T-helper 2 cell treated with Interferon-gamma antibody and Interleukin-4, amounts not matched to agents 5 μg/mL and 100 μg/mL, for 36 hours (primary cell): ENCODE results near the gene MYOC.
"Not testable (repeated sequence)": the region's sequence is repeated elsewhere in the genome, so short reads cannot be mapped to it uniquely, and the experiment has no call there.

Experiments
- DNase-seq: peaks from one replicate; pipeline ENCODE4 v3.0.0; 2021; ENCODE audit warnings: low spot score
- H3K27ac Mint-ChIP-seq: one replicate; pipeline ENCODE4 v1.8.0; 2021; ENCODE audit warnings: mild to moderate bottlenecking, mixed read lengths
- H3K27me3 Mint-ChIP-seq: one replicate; pipeline ENCODE4 v1.8.0; 2021; ENCODE audit warnings: low read depth, mixed read lengths
- H3K36me3 Mint-ChIP-seq: one replicate; pipeline ENCODE4 v1.8.0; 2021; ENCODE audit warnings: low read depth, mixed read lengths
- H3K4me1 Mint-ChIP-seq: one replicate; pipeline ENCODE4 v1.8.0; 2021; ENCODE audit warnings: low read depth, mixed read lengths
- H3K4me3 Mint-ChIP-seq: one replicate; pipeline ENCODE4 v1.8.0; 2022; ENCODE audit warnings: mild to moderate bottlenecking, moderate library complexity, mixed read lengths
- H3K9me3 Mint-ChIP-seq: one replicate; pipeline ENCODE4 v1.8.0; 2021; ENCODE audit warnings: mixed read lengths

The MYOC gene

DNA sequence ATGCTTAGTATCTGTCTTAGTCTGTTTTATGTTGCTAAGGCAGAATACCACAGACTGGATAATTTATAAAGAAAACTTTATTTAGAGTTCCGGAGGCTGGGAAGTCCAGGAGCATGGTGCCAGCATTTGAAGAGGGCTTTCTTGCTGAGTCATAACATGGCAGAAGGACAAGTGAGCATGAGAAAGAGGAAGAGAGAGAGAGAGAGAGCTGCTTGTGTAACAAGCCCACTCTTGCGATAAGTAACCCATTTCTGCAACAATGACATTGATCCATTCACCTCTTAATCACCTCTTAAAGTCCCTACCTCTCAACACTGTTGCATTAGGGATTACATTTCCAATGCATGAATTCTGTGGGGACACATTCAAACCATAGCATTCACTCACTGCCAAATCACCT, 42.1 kb downstream of the MYOC start:
- Mint-ChIP-seq H3K9me3 (no peaks in the 10 kb centered on the region), H3K36me3 (no peaks in the 10 kb centered on the region), H3K4me3 (no peak overlapping the region), H3K4me1 (no peaks in the 10 kb centered on the region), H3K27ac (no peak overlapping the region), H3K27me3 (peaks cover 2% of the 10 kb centered on the region)
- DNase-seq: no peak

GRCh38 chr1:171606402-171606941, 46.0 kb downstream of the MYOC start:
- Mint-ChIP-seq H3K27ac (no peak overlapping the region), H3K27me3 (peaks cover 2% of the 10 kb centered on the region), H3K36me3 (no peaks in the 10 kb centered on the region), H3K4me3 (no peak overlapping the region), H3K4me1 (no peaks in the 10 kb centered on the region), H3K9me3 (no peaks in the 10 kb centered on the region)
- no peak for DNase-seq

GRCh38 chr1:171603042-171603441, 49.4 kb downstream of the MYOC start:
- not testable (repeated sequence) for H3K9me3 Mint-ChIP-seq, H3K27ac Mint-ChIP-seq, H3K27me3 Mint-ChIP-seq, H3K4me1 Mint-ChIP-seq, DNase-seq, H3K36me3 Mint-ChIP-seq, H3K4me3 Mint-ChIP-seq

GRCh38 chr1:171600862-171601261, 51.6 kb downstream of the MYOC start:
- Mint-ChIP-seq H3K4me1 (peaks cover 2% of the 10 kb centered on the region), H3K4me3 (no peak overlapping the region), H3K27ac (no peak overlapping the region), H3K36me3 (peaks cover 2% of the 10 kb centered on the region), H3K27me3 (no peaks in the 10 kb centered on the region), H3K9me3 (no peaks in the 10 kb centered on the region)
- no peak for DNase-seq

DNA sequence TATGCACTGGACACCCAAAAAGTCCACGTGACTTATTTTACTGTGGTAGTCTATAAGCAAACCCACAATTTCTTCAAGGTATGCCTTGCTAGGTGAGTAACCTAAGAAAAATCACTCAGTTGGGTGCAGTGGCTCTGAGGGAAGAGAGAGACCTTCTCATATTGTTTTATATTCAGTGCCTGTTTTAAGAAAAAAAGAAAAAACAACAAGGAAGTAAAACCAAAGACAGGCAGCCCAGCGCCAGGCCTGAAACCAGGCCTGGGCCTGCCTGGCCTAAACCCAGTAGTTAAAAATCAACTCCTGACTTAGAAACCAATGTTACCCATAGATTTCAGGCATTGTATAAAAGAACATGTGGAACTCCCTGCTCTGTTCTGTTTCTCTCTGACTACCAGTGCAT, 52.2 kb downstream of the MYOC start:
- H3K4me3 Mint-ChIP-seq, H3K36me3 Mint-ChIP-seq, H3K4me1 Mint-ChIP-seq, H3K27me3 Mint-ChIP-seq, H3K27ac Mint-ChIP-seq, DNase-seq, H3K9me3 Mint-ChIP-seq: not testable (repeated sequence)

DNA sequence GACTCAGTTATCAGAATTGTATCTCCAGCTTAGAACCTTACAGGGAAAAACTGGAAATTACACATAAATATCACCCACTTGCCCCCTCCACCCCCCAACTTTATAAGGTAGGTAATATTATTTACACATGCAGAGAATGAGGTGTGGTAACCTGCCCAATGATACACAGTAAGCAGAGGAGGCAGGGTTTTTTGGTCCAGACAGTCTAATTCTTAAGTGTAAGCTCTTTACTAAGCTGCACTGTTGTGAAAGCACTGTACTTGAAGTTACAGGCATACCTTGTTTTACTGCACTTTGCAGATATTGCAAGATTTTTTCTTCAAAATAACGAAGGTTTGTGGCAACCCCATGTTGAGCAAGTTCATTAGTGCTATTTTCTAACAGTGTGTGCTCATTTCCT, 55.3 kb downstream of the MYOC start:
- no peaks in the 10 kb centered on the region for H3K9me3 Mint-ChIP-seq

DNA sequence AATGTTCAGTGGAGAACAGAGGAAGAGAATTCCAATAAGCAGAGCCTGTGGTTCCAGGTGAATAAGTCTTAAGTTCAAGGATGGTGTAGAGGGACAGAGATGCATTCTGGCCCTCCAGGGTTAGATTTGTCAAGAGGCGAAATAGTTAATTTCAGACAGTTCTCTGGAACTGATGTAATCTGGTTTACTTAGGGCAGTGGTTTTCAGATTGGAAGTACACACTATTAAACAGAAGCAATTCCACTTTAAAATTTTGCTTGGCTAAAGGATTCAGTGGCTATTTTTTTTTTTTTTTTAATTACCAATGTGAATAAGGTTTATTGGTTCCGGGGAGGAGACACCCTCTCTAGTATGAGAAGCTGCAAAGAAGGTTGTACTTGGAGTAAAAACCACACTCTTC, 55.8 kb downstream of the MYOC start:
- H3K27me3 Mint-ChIP-seq: no peaks in the 10 kb centered on the region
- peaks cover 16% of the 10 kb centered on the region for H3K36me3 Mint-ChIP-seq
- no peak for DNase-seq
- no peak overlapping the region for H3K27ac Mint-ChIP-seq
- no peaks in the 10 kb centered on the region for H3K9me3 Mint-ChIP-seq
- H3K4me1 Mint-ChIP-seq: peaks cover 2% of the 10 kb centered on the region
- no peak overlapping the region for H3K4me3 Mint-ChIP-seq

More for the DNA sequence above, 55.3 kb downstream of the MYOC start:
- DNase-seq: no peak
- no peaks in the 10 kb centered on the region for H3K27me3 Mint-ChIP-seq
- H3K27ac Mint-ChIP-seq: no peak overlapping the region
- H3K36me3 Mint-ChIP-seq: peaks cover 13% of the 10 kb centered on the region
- peaks cover 2% of the 10 kb centered on the region for H3K4me1 Mint-ChIP-seq
- no peak overlapping the region for H3K4me3 Mint-ChIP-seq

- Mint-ChIP-seq H3K27me3 (no peaks in the 10 kb centered on the region), H3K9me3 (no peaks in the 10 kb centered on the region), H3K27ac (no peak overlapping the region), H3K4me3 (no peak overlapping the region), H3K4me1 (peaks cover 2% of the 10 kb centered on the region), H3K36me3 (peaks cover 22% of the 10 kb centered on the region)
- DNase-seq: no peak
Observed at GRCh38 chr1:171596119-171596518, 56.4 kb downstream of the MYOC start.

GRCh38 chr1:171595324-171595723, 57.2 kb downstream of the MYOC start:
- Mint-ChIP-seq H3K4me1 (peaks cover 2% of the 10 kb centered on the region), H3K27me3 (no peaks in the 10 kb centered on the region), H3K9me3 (no peaks in the 10 kb centered on the region), H3K36me3 (peaks cover 29% of the 10 kb centered on the region), H3K27ac (no peak overlapping the region), H3K4me3 (no peak overlapping the region)
- DNase-seq: no peak

GRCh38 chr1:171590022-171590421, 62.5 kb downstream of the MYOC start:
- Mint-ChIP-seq H3K27ac (no peak overlapping the region), H3K9me3 (no peaks in the 10 kb centered on the region), H3K4me3 (no peak overlapping the region), H3K36me3 (peaks cover 66% of the 10 kb centered on the region), H3K4me1 (peaks cover 6% of the 10 kb centered on the region), H3K27me3 (no peaks in the 10 kb centered on the region)
- no peak for DNase-seq

GRCh38 chr1:171588230-171588629, 64.3 kb downstream of the MYOC start:
- H3K27ac Mint-ChIP-seq: no peak overlapping the region

GRCh38 chr1:171585715-171586114, 66.8 kb downstream of the MYOC start:
- no peak overlapping the region for H3K27ac Mint-ChIP-seq
- no peaks in the 10 kb centered on the region for H3K27me3 Mint-ChIP-seq
- no peak for DNase-seq
- peaks cover 14% of the 10 kb centered on the region for H3K4me1 Mint-ChIP-seq
- no peak overlapping the region for H3K4me3 Mint-ChIP-seq
- H3K36me3 Mint-ChIP-seq: peaks cover 60% of the 10 kb centered on the region
- no peaks in the 10 kb centered on the region for H3K9me3 Mint-ChIP-seq

More at GRCh38 chr1:171588230-171588629, 64.3 kb downstream of the MYOC start:
- DNase-seq: no peak
- H3K27me3 Mint-ChIP-seq: no peaks in the 10 kb centered on the region
- peaks cover 6% of the 10 kb centered on the region for H3K4me1 Mint-ChIP-seq
- H3K36me3 Mint-ChIP-seq: peaks cover 77% of the 10 kb centered on the region
- no peaks in the 10 kb centered on the region for H3K9me3 Mint-ChIP-seq
- no peak overlapping the region for H3K4me3 Mint-ChIP-seq
